IMR-90 (cell line): Measurements from ENCODE around the gene CCDC134. TPM values are rescaled to one million over a fixed set of nuclear protein-coding genes. Genes with fewer than 3 reads are reported as not detected.

Source experiments
- ATAC-seq: fragments of 200-7000 bp; cut with Tn5 transposase; 2 replicates; pipeline ENCODE4 v1.9.1; 2020; ENCODE audit warnings: low read depth, mild to moderate bottlenecking, moderate library complexity
- BruUV-seq: library from RNA; stranded (reverse); fragments of 400-500 nt; replicated peaks from 2 replicates; lab custom pipeline; 2021; lab: Mats Ljungman, UMichigan
- CTCF ChIA-PET: fragments of 300-600 bp; formaldehyde crosslinking; extraction: SDS; loops from one replicate; lab custom pipeline; 2021; ENCODE audit warnings: antibody characterized with exemption; lab: Yijun Ruan, JAX
- POLR2A ChIA-PET: fragments of 300-600 bp; sonication (Branson Sonifier 250); formaldehyde crosslinking; loops from one replicate; lab custom pipeline; 2022; ENCODE audit warnings: antibody characterized with exemption; ENCODE audit not compliant: unreplicated experiment; lab: Charles Lee
- DNase-seq: peaks from one replicate; pipeline ENCODE4 v3.0.0; 2013
- H2AFZ ChIP-seq: replicated peaks from 2 replicates; pipeline ENCODE3; 2013; ENCODE audit warnings: low read length, mild to moderate bottlenecking; ENCODE audit not compliant: poor library complexity
- H2AK5ac ChIP-seq: 2 replicates; pipeline ENCODE4 v1.6.1; 2013; ENCODE audit warnings: low read depth, low read length, inconsistent platforms
- H2AK9ac ChIP-seq: replicated peaks from 2 replicates; pipeline ENCODE3; 2013; ENCODE audit warnings: mild to moderate bottlenecking, low read depth, low read length, moderate library complexity; ENCODE audit not compliant: poor library complexity
- H2BK120ac ChIP-seq: 2 replicates; pipeline ENCODE4 v1.6.1; 2013; ENCODE audit warnings: low read depth, low read length, inconsistent platforms
- H2BK15ac ChIP-seq: 3 replicates; pipeline ENCODE4 v1.6.1; 2013; ENCODE audit warnings: low read depth, low read length, inconsistent platforms
- H2BK20ac ChIP-seq: 2 replicates; pipeline ENCODE4 v1.6.1; 2013; ENCODE audit warnings: low read depth, mild to moderate bottlenecking, inconsistent platforms, low read length, moderate library complexity
- H2BK5ac ChIP-seq: 2 replicates; pipeline ENCODE4 v1.6.1; 2013; ENCODE audit warnings: mild to moderate bottlenecking, low read depth, low read length, inconsistent platforms; ENCODE audit not compliant: poor library complexity, severe bottlenecking
- H3K14ac ChIP-seq: replicated peaks from 2 replicates; pipeline ENCODE4 v1.6.1; 2013; ENCODE audit warnings: low read depth, low read length, inconsistent platforms
- H3K18ac ChIP-seq: 2 replicates; pipeline ENCODE4 v1.6.1; 2013; ENCODE audit warnings: low read depth, low read length, control low read depth
- H3K23ac ChIP-seq: 2 replicates; pipeline ENCODE4 v1.6.1; 2013; ENCODE audit warnings: low read depth, low read length, inconsistent platforms
- H3K27ac ChIP-seq: 2 replicates; pipeline ENCODE4 v1.5.1; 2013; ENCODE audit warnings: mild to moderate bottlenecking, control low read depth, low read length; ENCODE audit not compliant: insufficient read depth
- H3K27me3 ChIP-seq: 2 replicates; pipeline ENCODE4 v1.6.1; 2013; ENCODE audit warnings: low read length; ENCODE audit not compliant: control insufficient read depth, insufficient read depth
- H3K36me3 ChIP-seq: 2 replicates; pipeline ENCODE4 v1.6.1; 2013; ENCODE audit warnings: low read length, mixed read lengths; ENCODE audit not compliant: control insufficient read depth, insufficient read depth
- H3K4ac ChIP-seq: 2 replicates; pipeline ENCODE4 v1.6.1; 2013; ENCODE audit warnings: low read depth, low read length, inconsistent platforms
- H3K4me1 ChIP-seq: 2 replicates; pipeline ENCODE4 v1.6.1; 2013; ENCODE audit warnings: low read length, mixed read lengths; ENCODE audit not compliant: control insufficient read depth, insufficient read depth
- H3K4me2 ChIP-seq: 2 replicates; pipeline ENCODE4 v1.6.1; 2013; ENCODE audit warnings: low read depth, mild to moderate bottlenecking, control low read depth, low read length, moderate library complexity
- H3K4me3 ChIP-seq: 2 replicates; pipeline ENCODE4 v1.5.1; 2013; ENCODE audit warnings: low read depth, mild to moderate bottlenecking, control low read depth, low read length, moderate library complexity; ENCODE audit not compliant: insufficient read depth
- H3K56ac ChIP-seq: 2 replicates; pipeline ENCODE4 v1.6.1; 2013; ENCODE audit warnings: low read length, inconsistent platforms; ENCODE audit not compliant: insufficient read depth; ENCODE audit errors: extremely low read depth
- H3K79me1 ChIP-seq, 2 experiments: 2 replicates each; pipeline ENCODE4 v1.6.1; 2013; ENCODE audit warnings: low read length in 2 of 2, inconsistent platforms in 1 of 2, low read depth in 1 of 2
- H3K9ac ChIP-seq: 2 replicates; pipeline ENCODE4 v1.6.1; 2013; ENCODE audit warnings: low read depth, low read length, control low read depth
- H3K9me1 ChIP-seq: 2 replicates; pipeline ENCODE4 v1.6.1; 2013; ENCODE audit warnings: low read length, inconsistent platforms; ENCODE audit not compliant: insufficient read depth
- H3K9me3 ChIP-seq: 2 replicates; pipeline ENCODE4 v1.6.1; 2013; ENCODE audit warnings: low read length; ENCODE audit not compliant: control insufficient read depth, insufficient read depth
- H4K20me1 ChIP-seq: 2 replicates; pipeline ENCODE4 v1.6.1; 2013; ENCODE audit warnings: low read length, inconsistent platforms; ENCODE audit not compliant: insufficient read depth
- H4K5ac ChIP-seq: 2 replicates; pipeline ENCODE4 v1.6.1; 2013; ENCODE audit warnings: mild to moderate bottlenecking, low read depth, low read length, control low read depth
- H4K8ac ChIP-seq, 2 experiments: 2 replicates each; pipeline ENCODE4 v1.6.1; 2013; ENCODE audit warnings: low read depth in 2 of 2, low read length in 2 of 2, control low read depth in 1 of 2, inconsistent platforms in 1 of 2
- H4K91ac ChIP-seq: 2 replicates; pipeline ENCODE4 v1.6.1; 2013; ENCODE audit warnings: low read depth, low read length, inconsistent platforms; ENCODE audit not compliant: insufficient read depth
- BHLHE40 ChIP-seq: fragments of 150-350 bp; IDR thresholded peaks from 2 replicates; pipeline ENCODE4 v1.6.1; 2016; ENCODE audit warnings: mild to moderate bottlenecking, low read depth, low read length
- CEBPB ChIP-seq: IDR thresholded peaks from 2 replicates; pipeline ENCODE4 v1.6.1; 2012; ENCODE audit warnings: low read depth, low read length, improper control_type of control experiment
- CHD1 ChIP-seq: IDR thresholded peaks from 2 replicates; pipeline ENCODE4 v1.6.1; 2012; ENCODE audit warnings: low read depth, low read length, improper control_type of control experiment
- MAZ ChIP-seq: IDR thresholded peaks from 2 replicates; pipeline ENCODE4 v1.6.1; 2012; ENCODE audit warnings: low read depth, mild to moderate bottlenecking, low read length, improper control_type of control experiment, moderate library complexity, borderline replicate concordance
- RAD21 ChIP-seq: IDR thresholded peaks from 2 replicates; pipeline ENCODE4 v1.6.1; 2012; ENCODE audit warnings: low read length, improper control_type of control experiment
- RCOR1 ChIP-seq: IDR thresholded peaks from 2 replicates; pipeline ENCODE4 v1.6.1; 2012; ENCODE audit warnings: mild to moderate bottlenecking, low read length, improper control_type of control experiment; ENCODE audit not compliant: insufficient replicate concordance
- RFX5 ChIP-seq: IDR thresholded peaks from 2 replicates; pipeline ENCODE4 v1.8.0; 2012; ENCODE audit warnings: low read depth, mild to moderate bottlenecking, low read length, moderate library complexity
- SMC3 ChIP-seq: fragments of 150-350 bp; IDR thresholded peaks from 2 replicates; pipeline ENCODE4 v1.6.1; 2016; ENCODE audit warnings: low read depth, mild to moderate bottlenecking, antibody characterized with exemption, low read length, moderate library complexity
- WGBS, 2 experiments: methylation state at CpG; one replicate each; pipeline versions ENCODE4 v1.1.5 to v1.1.7; 2013; ENCODE audit warnings: missing lambda C conversion rate in 2 of 2; ENCODE audit not compliant: insufficient read length in 1 of 2; ENCODE audit errors: extremely low coverage in 2 of 2; 5-methylcytosine and 5-hydroxymethylcytosine counted together
- dilution Hi-C: fragments of 300-500 bp; cut with HindIII; formaldehyde crosslinking; loops from one replicate; pipeline ENCODE4 v1.14.3; 2018; ENCODE audit warnings: low sequenced_read_pairs; ENCODE audit not compliant: unreplicated experiment
- in situ Hi-C: fragments of 300-500 bp; cut with MboI; formaldehyde crosslinking; loops from 3 replicates; pipeline ENCODE4 v1.14.3; 2019; ENCODE audit warnings: low sequenced_read_pairs, inconsistent platforms, mixed read lengths
- intact Hi-C: fragments of 100-400 bp; cut with micrococcal nuclease; formaldehyde crosslinking; loops from 2 replicates; pipeline ENCODE4 v1.10.0; 2022
- polyA plus RNA-seq, 3 experiments: library from polyadenylated mRNA; depleted of rRNA; stranded (reverse); fragments of >200 nt; gene quantifications; 2 replicates each; pipeline ENCODE4 v1.2.3, GENCODE V29; 2012; ENCODE audit warnings: low replicate concordance in 1 of 3
- total RNA-seq: library from RNA; depleted of rRNA; stranded (reverse); fragments of >200 nt; gene quantifications from 2 replicates; pipeline ENCODE4 v1.2.3, GENCODE V29; 2012
- TF ChIP-seq, protein P1 (sequence below): fragments of 150-350 bp; IDR thresholded peaks from 2 replicates; pipeline ENCODE4 v1.6.1; 2016; ENCODE audit warnings: low read depth, mild to moderate bottlenecking, low read length, moderate library complexity, borderline replicate concordance
- TF ChIP-seq, protein P2 (sequence below): fragments of 150-350 bp; IDR thresholded peaks from 2 replicates; pipeline ENCODE4 v1.6.1; 2017; ENCODE audit warnings: mild to moderate bottlenecking, antibody characterized with exemption, low read length, low read depth

CCDC134 gene
- total and polyA plus RNA-seq, 2 of the 4 experiments (the other 2 are of a cell fraction), result 5.1 to 7.0 TPM

DNA sequence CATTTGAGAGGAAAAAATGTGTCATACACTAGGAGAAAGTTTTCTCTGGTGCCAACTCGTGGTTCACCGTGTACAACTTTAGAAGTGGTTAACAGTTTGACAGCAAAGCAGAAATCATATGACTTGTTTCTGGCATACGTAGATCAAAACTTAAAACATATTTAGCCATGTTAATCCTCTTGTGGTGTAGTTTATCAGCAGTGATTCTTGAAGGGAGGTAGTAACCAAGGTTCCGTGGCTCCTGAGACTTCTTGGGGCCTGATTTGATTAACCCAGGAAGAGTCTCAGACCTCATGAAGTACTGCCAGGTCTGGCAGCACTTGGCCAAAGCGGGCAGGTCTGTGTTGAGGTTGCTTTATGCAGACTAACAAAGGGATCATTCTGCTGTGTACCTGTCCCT is 72.9 kb downstream of the CCDC134 start:
- peaks cover 5% of the 10 kb centered on the region for H3K4me1 ChIP-seq

More for the DNA sequence above, 72.9 kb downstream of the CCDC134 start:
- Histone ChIP-seq H3K27ac (no peak overlapping the region), H3K27me3 (no peaks in the 10 kb centered on the region), H3K36me3 (peaks cover 31% of the 10 kb centered on the region), H3K9me3 (no peaks in the 10 kb centered on the region), H2AK9ac (no peak overlapping the region), H3K9ac (no peak overlapping the region), H3K4ac (no peak overlapping the region), H2BK20ac (no peak overlapping the region), H2BK5ac (no peak overlapping the region), H4K91ac (no peak overlapping the region), H3K18ac (no peak overlapping the region), H4K5ac (no peak overlapping the region), H3K4me2 (no peak overlapping the region), H2AFZ (no peak overlapping the region), H2BK15ac (no peak overlapping the region), H3K79me1 (no peaks in the 10 kb centered on the region), H2AK5ac (no peak overlapping the region), H3K23ac (no peak overlapping the region), H3K4me3 (no peak overlapping the region), H2BK120ac (no peak overlapping the region), H3K9me1 (peaks cover 9% of the 10 kb centered on the region; the same call in 1 of the 2 replicates), H4K20me1 (no peaks in the 10 kb centered on the region), H4K8ac (no peak overlapping the region), H3K14ac (no peak overlapping the region), H3K56ac (no peak overlapping the region)
- BruUV-seq, result no TSS peak
- CTCF ChIA-PET, result no interaction called here
- dilution Hi-C loops, result no loop called here
- POLR2A ChIA-PET, result no interaction called here
- TF ChIP-seq CEBPB, result no peak
- TF ChIP-seq, protein P1, sequence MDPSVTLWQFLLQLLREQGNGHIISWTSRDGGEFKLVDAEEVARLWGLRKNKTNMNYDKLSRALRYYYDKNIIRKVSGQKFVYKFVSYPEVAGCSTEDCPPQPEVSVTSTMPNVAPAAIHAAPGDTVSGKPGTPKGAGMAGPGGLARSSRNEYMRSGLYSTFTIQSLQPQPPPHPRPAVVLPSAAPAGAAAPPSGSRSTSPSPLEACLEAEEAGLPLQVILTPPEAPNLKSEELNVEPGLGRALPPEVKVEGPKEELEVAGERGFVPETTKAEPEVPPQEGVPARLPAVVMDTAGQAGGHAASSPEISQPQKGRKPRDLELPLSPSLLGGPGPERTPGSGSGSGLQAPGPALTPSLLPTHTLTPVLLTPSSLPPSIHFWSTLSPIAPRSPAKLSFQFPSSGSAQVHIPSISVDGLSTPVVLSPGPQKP, result no peak
- TF ChIP-seq RCOR1, result no peak
- TF ChIP-seq BHLHE40, result no peak
- TF ChIP-seq SMC3, result no peak
- TF ChIP-seq RAD21, result no peak
- TF ChIP-seq RFX5, result no peak
- TF ChIP-seq MAZ, result no peak
- TF ChIP-seq, protein P2, sequence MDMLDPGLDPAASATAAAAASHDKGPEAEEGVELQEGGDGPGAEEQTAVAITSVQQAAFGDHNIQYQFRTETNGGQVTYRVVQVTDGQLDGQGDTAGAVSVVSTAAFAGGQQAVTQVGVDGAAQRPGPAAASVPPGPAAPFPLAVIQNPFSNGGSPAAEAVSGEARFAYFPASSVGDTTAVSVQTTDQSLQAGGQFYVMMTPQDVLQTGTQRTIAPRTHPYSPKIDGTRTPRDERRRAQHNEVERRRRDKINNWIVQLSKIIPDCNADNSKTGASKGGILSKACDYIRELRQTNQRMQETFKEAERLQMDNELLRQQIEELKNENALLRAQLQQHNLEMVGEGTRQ, result no peak
- no peak for TF ChIP-seq CHD1
- ATAC-seq (no peak), DNase-seq (no peak)
- WGBS, 2 experiments, result 100% methylated on average over 1 of the region's 5 CpGs; no CpG with 5 or more reads in 1 of the 2 experiments
- in situ Hi-C loops, result no loop called here
- intact Hi-C loops, result no loop called here
